ENCODE data around the gene RNU1-3. TPM values are rescaled to one million over a fixed set of nuclear protein-coding genes. Genes with fewer than 3 reads are reported as not detected.
A peak's percentile ranks its signal among the peaks of the same experiment; 100 is the strongest.
"Not testable (repeated sequence)": the region's sequence is repeated elsewhere in the genome, so short reads cannot be mapped to it uniquely, and the experiment has no call there.

Gene RNU1-3
- polyA plus RNA-seq, 1 donor (not counting 4 experiments of a cell fraction or from before 2014, with no cell fraction given), result 67.0 TPM

- H3K9me3 ChIP-seq (ENCODE audit: control insufficient read depth, low read depth, low read length); H3K4me2 ChIP-seq (ENCODE audit: control insufficient read depth, extremely low read depth, insufficient read depth, low read depth, low read length); H3K27ac ChIP-seq (ENCODE audit: control insufficient read depth, insufficient read depth, low read length); H3K27me3 ChIP-seq (ENCODE audit: control insufficient read depth, extremely low read depth, insufficient read depth, low read length); DNase-seq (ENCODE audit: low read depth, low spot score); H2AFZ ChIP-seq (ENCODE audit: control insufficient read depth, low read length); H3K9me1 ChIP-seq (ENCODE audit: control insufficient read depth, extremely low read depth, insufficient read depth, low read length); dilution Hi-C loops (cut with MboI; ENCODE audit: extremely low pct_ligation_motif_present, low sequenced_read_pairs); H3K79me2 ChIP-seq (ENCODE audit: control insufficient read depth, insufficient read depth, low read length); FAIRE-seq; H3K4me3 ChIP-seq (ENCODE audit: control insufficient read depth in 2 of 3, extremely low read depth in 1 of 3, insufficient read depth in 2 of 3, low read depth in 1 of 3, low read length in 3 of 3); H4K20me1 ChIP-seq (ENCODE audit: control insufficient read depth, extremely low read depth, insufficient read depth, low read length); H3K4me1 ChIP-seq (ENCODE audit: control insufficient read depth, extremely low read depth, insufficient read depth, low read length); H3K9ac ChIP-seq (ENCODE audit: control insufficient read depth, extremely low read depth, insufficient read depth, low read length); H3K36me3 ChIP-seq (ENCODE audit: control insufficient read depth in 2 of 2, extremely low read depth in 1 of 2, insufficient read depth in 2 of 2, low read length in 2 of 2): not testable (repeated sequence)
- peak; percentile 63 for TF ChIP-seq EZH2 (IDR thresholded peaks at IDR 0.05; ENCODE audit: low read length)
Measured at GRCh38 chr1:16699440-16699839, 32.7 kb upstream of the RNU1-3 start.

DNA sequence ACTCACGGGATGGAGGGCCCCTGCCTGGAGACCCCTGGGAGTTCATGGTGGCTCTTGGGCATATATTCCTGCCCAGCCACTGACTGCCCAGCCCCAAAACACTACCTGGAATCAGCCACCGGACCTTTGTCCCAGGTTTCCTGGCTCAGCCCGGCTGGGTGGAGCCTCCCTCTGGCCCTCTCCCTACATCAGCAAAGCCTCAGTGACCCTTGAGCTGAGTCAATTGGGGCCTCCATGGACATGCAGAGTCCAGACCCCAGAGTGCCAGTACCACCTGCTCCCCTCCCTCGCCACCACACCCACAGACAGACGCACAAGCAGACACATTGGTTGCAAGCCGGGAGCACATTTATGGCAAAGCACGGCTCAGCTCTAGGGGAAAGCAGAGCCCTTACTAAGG, 30.4 kb upstream of the RNU1-3 start:
- H2AFZ ChIP-seq (ENCODE audit: control insufficient read depth, low read length); DNase-seq (ENCODE audit: low read depth, low spot score); H3K9me1 ChIP-seq (ENCODE audit: control insufficient read depth, extremely low read depth, insufficient read depth, low read length); H3K27me3 ChIP-seq (ENCODE audit: control insufficient read depth, extremely low read depth, insufficient read depth, low read length); H3K36me3 ChIP-seq (ENCODE audit: control insufficient read depth in 2 of 2, extremely low read depth in 1 of 2, insufficient read depth in 2 of 2, low read length in 2 of 2); H3K27ac ChIP-seq (ENCODE audit: control insufficient read depth, insufficient read depth, low read length); H4K20me1 ChIP-seq (ENCODE audit: control insufficient read depth, extremely low read depth, insufficient read depth, low read length); H3K9ac ChIP-seq (ENCODE audit: control insufficient read depth, extremely low read depth, insufficient read depth, low read length); H3K79me2 ChIP-seq (ENCODE audit: control insufficient read depth, insufficient read depth, low read length); H3K4me1 ChIP-seq (ENCODE audit: control insufficient read depth, extremely low read depth, insufficient read depth, low read length); H3K4me2 ChIP-seq (ENCODE audit: control insufficient read depth, extremely low read depth, insufficient read depth, low read depth, low read length); dilution Hi-C loops (cut with MboI; ENCODE audit: extremely low pct_ligation_motif_present, low sequenced_read_pairs); H3K4me3 ChIP-seq (ENCODE audit: control insufficient read depth in 2 of 3, extremely low read depth in 1 of 3, insufficient read depth in 2 of 3, low read depth in 1 of 3, low read length in 3 of 3); H3K9me3 ChIP-seq (ENCODE audit: control insufficient read depth, low read depth, low read length); FAIRE-seq: not testable (repeated sequence)

DNA sequence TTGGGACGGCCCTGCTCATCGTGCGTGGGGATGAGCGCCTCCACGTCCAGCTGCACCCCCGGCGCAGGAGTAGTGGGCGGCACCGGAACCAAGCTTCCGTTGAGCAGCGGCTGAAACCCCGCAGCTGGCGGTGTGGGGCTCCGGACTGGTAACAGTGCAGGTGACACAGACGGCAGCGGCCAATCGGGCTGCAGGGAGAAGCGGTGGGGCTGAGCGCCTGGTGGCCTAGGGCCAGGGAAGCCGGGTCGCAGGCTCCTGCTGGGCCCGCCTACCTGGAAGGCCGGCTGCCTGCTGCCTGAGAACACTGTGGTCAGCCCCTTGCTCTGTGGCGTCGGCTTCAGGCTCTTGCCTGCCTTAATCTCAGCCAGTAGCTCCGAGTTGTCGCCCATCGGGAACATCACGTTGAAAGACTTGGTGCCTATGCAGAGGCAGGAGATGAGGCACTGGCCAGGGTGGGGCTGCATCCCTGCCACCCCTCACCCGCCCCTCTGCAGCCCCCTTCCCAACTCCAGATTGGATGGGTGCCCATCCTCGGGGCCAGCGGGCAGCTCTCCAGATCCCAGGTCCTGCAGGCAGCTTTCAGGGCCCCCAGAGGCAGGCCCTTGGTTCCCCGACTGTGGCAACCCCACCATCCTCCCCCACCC, 29.9 kb upstream of the RNU1-3 start:
- FAIRE-seq, result not testable (repeated sequence)

GRCh38 chr1:16694308-16694702, 27.6 kb upstream of the RNU1-3 start:
- dilution Hi-C loops (cut with MboI; ENCODE audit: extremely low pct_ligation_motif_present, low sequenced_read_pairs); FAIRE-seq; H3K36me3 ChIP-seq (ENCODE audit: control insufficient read depth in 2 of 2, extremely low read depth in 1 of 2, insufficient read depth in 2 of 2, low read length in 2 of 2): not testable (repeated sequence)

More for the DNA sequence above, 29.9 kb upstream of the RNU1-3 start:
- H4K20me1 ChIP-seq (ENCODE audit: control insufficient read depth, extremely low read depth, insufficient read depth, low read length); H3K4me2 ChIP-seq (ENCODE audit: control insufficient read depth, extremely low read depth, insufficient read depth, low read depth, low read length); H3K9me3 ChIP-seq (ENCODE audit: control insufficient read depth, low read depth, low read length); H3K36me3 ChIP-seq (ENCODE audit: control insufficient read depth in 2 of 2, extremely low read depth in 1 of 2, insufficient read depth in 2 of 2, low read length in 2 of 2); H2AFZ ChIP-seq (ENCODE audit: control insufficient read depth, low read length); H3K79me2 ChIP-seq (ENCODE audit: control insufficient read depth, insufficient read depth, low read length); H3K4me3 ChIP-seq (ENCODE audit: control insufficient read depth in 2 of 3, extremely low read depth in 1 of 3, insufficient read depth in 2 of 3, low read depth in 1 of 3, low read length in 3 of 3); H3K27me3 ChIP-seq (ENCODE audit: control insufficient read depth, extremely low read depth, insufficient read depth, low read length); DNase-seq (ENCODE audit: low read depth, low spot score); H3K9ac ChIP-seq (ENCODE audit: control insufficient read depth, extremely low read depth, insufficient read depth, low read length); dilution Hi-C loops (cut with MboI; ENCODE audit: extremely low pct_ligation_motif_present, low sequenced_read_pairs); H3K9me1 ChIP-seq (ENCODE audit: control insufficient read depth, extremely low read depth, insufficient read depth, low read length); H3K27ac ChIP-seq (ENCODE audit: control insufficient read depth, insufficient read depth, low read length); H3K4me1 ChIP-seq (ENCODE audit: control insufficient read depth, extremely low read depth, insufficient read depth, low read length): not testable (repeated sequence)

More at GRCh38 chr1:16694308-16694702, 27.6 kb upstream of the RNU1-3 start:
- H3K9ac ChIP-seq (ENCODE audit: control insufficient read depth, extremely low read depth, insufficient read depth, low read length); H3K79me2 ChIP-seq (ENCODE audit: control insufficient read depth, insufficient read depth, low read length); DNase-seq (ENCODE audit: low read depth, low spot score); H3K4me2 ChIP-seq (ENCODE audit: control insufficient read depth, extremely low read depth, insufficient read depth, low read depth, low read length); H3K27me3 ChIP-seq (ENCODE audit: control insufficient read depth, extremely low read depth, insufficient read depth, low read length); H3K9me1 ChIP-seq (ENCODE audit: control insufficient read depth, extremely low read depth, insufficient read depth, low read length); H3K9me3 ChIP-seq (ENCODE audit: control insufficient read depth, low read depth, low read length); H3K4me3 ChIP-seq (ENCODE audit: control insufficient read depth in 2 of 3, extremely low read depth in 1 of 3, insufficient read depth in 2 of 3, low read depth in 1 of 3, low read length in 3 of 3); H3K4me1 ChIP-seq (ENCODE audit: control insufficient read depth, extremely low read depth, insufficient read depth, low read length); H4K20me1 ChIP-seq (ENCODE audit: control insufficient read depth, extremely low read depth, insufficient read depth, low read length); H3K27ac ChIP-seq (ENCODE audit: control insufficient read depth, insufficient read depth, low read length); H2AFZ ChIP-seq (ENCODE audit: control insufficient read depth, low read length): not testable (repeated sequence)
